ENCODE results near the gene TRIM71. TPM values are rescaled to one million over a fixed set of nuclear protein-coding genes. Genes with fewer than 3 reads are reported as not detected.
"Not testable (repeated sequence)": the region's sequence is repeated elsewhere in the genome, so short reads cannot be mapped to it uniquely, and the experiment has no call there.

Gene TRIM71
- total RNA-seq, 5 donors from 2014 or later (not counting 1 experiment from before 2014, with no cell fraction given): 0.05 to 0.32 (median 0.29) TPM; not detected in 1

GRCh38 chr3:32781969-32782270 is 35.9 kb upstream of the TRIM71 start:
- Mint-ChIP-seq H3K4me3 (peak overlapping the region; percentile 41 to 89 (median 55)), H3K4me1 (peaks cover 3 to 10% (median 8%) of the 10 kb centered on the region in 3 donors)
- POLR2A ChIA-PET: interaction anchor here in 1 of 2 donors (0.6 kb wide), 1 partner anchor 154 kb away, joined by 3 read pairs; no protein-coding TSS in a partner anchor
- Histone ChIP-seq H3K4me1 (ENCODE audit: control insufficient read depth in 1 of 2, extremely low read depth in 1 of 2, insufficient read depth in 2 of 2, low read length in 2 of 2) (peaks cover 2 to 12% of the 10 kb centered on the region in 2 experiments), H3K27me3 (replicated peaks in 1 of 2; ENCODE audit: control insufficient read depth in 2 of 2, extremely low read depth in 1 of 2, insufficient read depth in 2 of 2, low read length in 1 of 2) (peaks cover 3 to 14% of the 10 kb centered on the region in 2 experiments)
- not testable (repeated sequence) for H3K9me3 Mint-ChIP-seq; H3K36me3 Mint-ChIP-seq; H3K27me3 Mint-ChIP-seq; H3K9me3 ChIP-seq; ATAC-seq (replicated peaks in 1 of 4); H3K27ac Mint-ChIP-seq; H3K27ac ChIP-seq (ENCODE audit: low read length); H3K36me3 ChIP-seq (ENCODE audit: control insufficient read depth in 2 of 2, extremely low read depth in 1 of 2, insufficient read depth in 1 of 2, low read length in 1 of 2); H3K4me3 ChIP-seq (ENCODE audit: control insufficient read depth in 1 of 2, extremely low read depth in 1 of 2, low read length in 1 of 2); DNase-seq
- 100% methylated on average over 3 of the region's 9 CpGs for WGBS (ENCODE audit: insufficient coverage)
- CTCF ChIA-PET: interaction anchor here in 1 of 2 donors (0.6 kb wide), 1 partner anchor 400 kb away, joined by 5 read pairs; no protein-coding TSS in a partner anchor

GRCh38 chr3:32782407-32782806 is 35.4 kb upstream of the TRIM71 start:
- Mint-ChIP-seq H3K27me3 (peaks cover 3 to 8% of the 10 kb centered on the region in 2 donors), H3K9me3 (no peaks in the 10 kb centered on the region), H3K36me3 (no peaks in the 10 kb centered on the region), H3K4me1 (peaks cover 3 to 10% (median 8%) of the 10 kb centered on the region in 3 donors), H3K27ac (no peak overlapping the region), H3K4me3 (peak overlapping the region; percentile 41 to 89 (median 55))
- ChIA-PET CTCF (no interaction called here), POLR2A (no interaction called here)
- no peak overlapping the region for H3K4me3 ChIP-seq (ENCODE audit: control insufficient read depth in 1 of 2, extremely low read depth in 1 of 2, low read length in 1 of 2)
- H3K36me3 ChIP-seq (ENCODE audit: control insufficient read depth in 2 of 2, extremely low read depth in 1 of 2, insufficient read depth in 1 of 2, low read length in 1 of 2): no peaks in the 10 kb centered on the region
- no peak for ATAC-seq (replicated peaks in 1 of 4)
- no peak for DNase-seq
- H3K27ac ChIP-seq (ENCODE audit: low read length): no peak overlapping the region
- H3K4me1 ChIP-seq (ENCODE audit: control insufficient read depth in 1 of 2, extremely low read depth in 1 of 2, insufficient read depth in 2 of 2, low read length in 2 of 2): peaks cover 2 to 12% of the 10 kb centered on the region in 2 experiments
- H3K27me3 ChIP-seq (replicated peaks in 1 of 2; ENCODE audit: control insufficient read depth in 2 of 2, extremely low read depth in 1 of 2, insufficient read depth in 2 of 2, low read length in 1 of 2): peaks cover 3 to 14% of the 10 kb centered on the region in 2 experiments
- WGBS (ENCODE audit: insufficient coverage): 100% methylated on average over 2 of the region's 3 CpGs
- H3K9me3 ChIP-seq: no peaks in the 10 kb centered on the region

- no peak overlapping the region for H3K4me3 ChIP-seq (ENCODE audit: control insufficient read depth in 1 of 2, extremely low read depth in 1 of 2, low read length in 1 of 2)
- no peak overlapping the region for H3K27ac Mint-ChIP-seq
- CTCF ChIA-PET: interaction anchor here in 1 of 2 donors (0.6 kb wide), 2 partner anchors 8 to 161 kb away, joined by 3 to 5 read pairs; no protein-coding TSS in a partner anchor
These were observed 26.0 kb upstream of the TRIM71 start for GRCh38 chr3:32791833-32792232.

GRCh38 chr3:32794487-32795308 is 23.1 kb upstream of the TRIM71 start:
- ChIA-PET CTCF (no interaction called here), POLR2A (no interaction called here)
- H3K36me3 ChIP-seq (ENCODE audit: control insufficient read depth in 2 of 2, extremely low read depth in 1 of 2, insufficient read depth in 1 of 2, low read length in 1 of 2): no peaks in the 10 kb centered on the region
- no peak overlapping the region for H3K27ac ChIP-seq (ENCODE audit: low read length)
- no peak overlapping the region for H3K4me3 Mint-ChIP-seq
- H3K9me3 ChIP-seq: no peaks in the 10 kb centered on the region
- ATAC-seq (replicated peaks in 1 of 4) (no peak), DNase-seq (no peak)
- H3K4me3 ChIP-seq (ENCODE audit: control insufficient read depth in 1 of 2, extremely low read depth in 1 of 2, low read length in 1 of 2): no peak overlapping the region
- H3K9me3 Mint-ChIP-seq: no peaks in the 10 kb centered on the region
- H3K27me3 ChIP-seq (replicated peaks in 1 of 2; ENCODE audit: control insufficient read depth in 2 of 2, extremely low read depth in 1 of 2, insufficient read depth in 2 of 2, low read length in 1 of 2): peaks cover 0 to 9% of the 10 kb centered on the region in 2 experiments
- no peaks in the 10 kb centered on the region for H3K4me1 Mint-ChIP-seq
- no peak overlapping the region for H3K27ac Mint-ChIP-seq
- H3K27me3 Mint-ChIP-seq: peaks cover 0 to 1% of the 10 kb centered on the region in 2 donors
- H3K36me3 Mint-ChIP-seq: no peaks in the 10 kb centered on the region
- no peaks in the 10 kb centered on the region for H3K4me1 ChIP-seq (ENCODE audit: control insufficient read depth in 1 of 2, extremely low read depth in 1 of 2, insufficient read depth in 2 of 2, low read length in 2 of 2)
- WGBS (ENCODE audit: insufficient coverage): 93% methylated on average over 3 of the region's 8 CpGs

More at GRCh38 chr3:32791833-32792232, 26.0 kb upstream of the TRIM71 start:
- Mint-ChIP-seq H3K27me3 (peaks cover 1 to 5% of the 10 kb centered on the region in 2 donors), H3K4me3 (no peak overlapping the region), H3K4me1 (no peaks in the 10 kb centered on the region), H3K9me3 (no peaks in the 10 kb centered on the region), H3K36me3 (no peaks in the 10 kb centered on the region)
- Histone ChIP-seq H3K4me1 (ENCODE audit: control insufficient read depth in 1 of 2, extremely low read depth in 1 of 2, insufficient read depth in 2 of 2, low read length in 2 of 2) (no peaks in the 10 kb centered on the region), H3K9me3 (no peaks in the 10 kb centered on the region), H3K36me3 (ENCODE audit: control insufficient read depth in 2 of 2, extremely low read depth in 1 of 2, insufficient read depth in 1 of 2, low read length in 1 of 2) (no peaks in the 10 kb centered on the region), H3K27ac (ENCODE audit: low read length) (no peak overlapping the region), H3K27me3 (replicated peaks in 1 of 2; ENCODE audit: control insufficient read depth in 2 of 2, extremely low read depth in 1 of 2, insufficient read depth in 2 of 2, low read length in 1 of 2) (peaks cover 0 to 9% of the 10 kb centered on the region in 2 experiments)
- DNase-seq (no peak), ATAC-seq (replicated peaks in 1 of 4) (no peak)
- POLR2A ChIA-PET: no interaction called here
- WGBS (ENCODE audit: insufficient coverage): 76% methylated on average over 3 of the region's 3 CpGs

- H3K27ac Mint-ChIP-seq; H3K27ac ChIP-seq (ENCODE audit: low read length); H3K27me3 Mint-ChIP-seq; H3K4me3 Mint-ChIP-seq; H3K4me3 ChIP-seq (ENCODE audit: control insufficient read depth in 1 of 2, extremely low read depth in 1 of 2, low read length in 1 of 2); H3K4me1 Mint-ChIP-seq; H3K36me3 ChIP-seq (ENCODE audit: control insufficient read depth in 2 of 2, extremely low read depth in 1 of 2, insufficient read depth in 1 of 2, low read length in 1 of 2); POLR2A ChIA-PET; H3K27me3 ChIP-seq (replicated peaks in 1 of 2; ENCODE audit: control insufficient read depth in 2 of 2, extremely low read depth in 1 of 2, insufficient read depth in 2 of 2, low read length in 1 of 2); H3K36me3 Mint-ChIP-seq; ATAC-seq (replicated peaks in 1 of 4); H3K9me3 ChIP-seq; H3K4me1 ChIP-seq (ENCODE audit: control insufficient read depth in 1 of 2, extremely low read depth in 1 of 2, insufficient read depth in 2 of 2, low read length in 2 of 2); CTCF ChIA-PET; DNase-seq; H3K9me3 Mint-ChIP-seq: not testable (repeated sequence)
- 87% methylated on average over 10 of the region's 11 CpGs for WGBS (ENCODE audit: insufficient coverage)
These were observed 21.3 kb upstream of the TRIM71 start for GRCh38 chr3:32796384-32796950.

GRCh38 chr3:32797776-32798175 is 20.0 kb upstream of the TRIM71 start:
- Mint-ChIP-seq H3K9me3 (no peaks in the 10 kb centered on the region), H3K36me3 (no peaks in the 10 kb centered on the region), H3K27me3 (peaks cover 0 to 1% of the 10 kb centered on the region in 2 donors), H3K4me3 (no peak overlapping the region), H3K27ac (no peak overlapping the region), H3K4me1 (no peaks in the 10 kb centered on the region)
- ATAC-seq (replicated peaks in 1 of 4) (no peak), DNase-seq (no peak)
- ChIA-PET CTCF (no interaction called here), POLR2A (no interaction called here)
- no peaks in the 10 kb centered on the region for H3K9me3 ChIP-seq
- no peaks in the 10 kb centered on the region for H3K4me1 ChIP-seq (ENCODE audit: control insufficient read depth in 1 of 2, extremely low read depth in 1 of 2, insufficient read depth in 2 of 2, low read length in 2 of 2)
- H3K27me3 ChIP-seq (replicated peaks in 1 of 2; ENCODE audit: control insufficient read depth in 2 of 2, extremely low read depth in 1 of 2, insufficient read depth in 2 of 2, low read length in 1 of 2): peaks cover 0 to 9% of the 10 kb centered on the region in 2 experiments
- no peak overlapping the region for H3K4me3 ChIP-seq (ENCODE audit: control insufficient read depth in 1 of 2, extremely low read depth in 1 of 2, low read length in 1 of 2)
- WGBS (ENCODE audit: insufficient coverage): no CpG with 5 or more reads among the region's 2 CpGs
- H3K36me3 ChIP-seq (ENCODE audit: control insufficient read depth in 2 of 2, extremely low read depth in 1 of 2, insufficient read depth in 1 of 2, low read length in 1 of 2): no peaks in the 10 kb centered on the region
- H3K27ac ChIP-seq (ENCODE audit: low read length): no peak overlapping the region

All from T-cell (primary cell).